HCT116 (cell line): ENCODE results near the gene MEP1A. TPM values are rescaled to one million over a fixed set of nuclear protein-coding genes. Genes with fewer than 3 reads are reported as not detected.

Experiments used
- ATAC-seq: fragments of 200-7000 bp; cut with Tn5 transposase; 2 replicates; pipeline ENCODE4 v1.9.1; 2020; ENCODE audit warnings: mild to moderate bottlenecking, moderate library complexity
- BruUV-seq: library from RNA; stranded (reverse); fragments of 400-500 nt; replicated peaks from 2 replicates; lab custom pipeline; 2021; lab: Mats Ljungman, UMichigan
- CTCF ChIA-PET: fragments of 300-600 bp; sonication (Branson Sonifier 250); formaldehyde crosslinking; loops from one replicate; lab custom pipeline; 2021; ENCODE audit warnings: antibody characterized with exemption; lab: Charles Lee
- POLR2A ChIA-PET: fragments of 300-600, 350-600 bp; sonication (Branson Sonifier 250); formaldehyde crosslinking; loops from one replicate; lab custom pipeline; 2021; ENCODE audit warnings: antibody characterized with exemption; lab: Charles Lee
- RAD21 ChIA-PET, 2 experiments: fragments of 300-600 bp; sonication (Branson Sonifier 250); formaldehyde crosslinking; loops; one replicate each; lab custom pipeline; 2023; ENCODE audit warnings: low total read pairs in 2 of 2; ENCODE audit not compliant: uncharacterized antibody in 2 of 2, unreplicated experiment in 2 of 2, low non-redundant PET in 1 of 2; lab: Charles Lee
- DNase-seq: peaks from one replicate; pipeline ENCODE4 v3.0.0-alpha.2; 2010; ENCODE audit warnings: low read depth, low spot score
- H2AFZ ChIP-seq: fragments of 200-600 bp; shearing (Covaris generic), sonication (generic); 2 replicates; pipeline ENCODE4 v1.6.1; 2017; ENCODE audit warnings: low read depth, mixed run types, mixed read lengths, antibody characterized with exemption, low read length; ENCODE audit not compliant: poor library complexity, severe bottlenecking
- H3K27ac ChIP-seq: 2 replicates; pipeline ENCODE4 v1.5.1; 2012; ENCODE audit warnings: low read depth, low read length
- H3K27me3 ChIP-seq: fragments of 200-600 bp; sonication (generic); 2 replicates; pipeline ENCODE4 v1.6.1; 2016; ENCODE audit warnings: mixed run types, low read length, mixed read lengths; ENCODE audit not compliant: insufficient read depth
- H3K36me3 ChIP-seq, 2 experiments: fragments of 200-500 bp in 1 of 2; fragments of 200-600 bp in 1 of 2; sonication (Bioruptor generic) in 1 of 2; sonication (generic) in 1 of 2; 2 replicates each; pipeline versions ENCODE4 v1.5.1 to v1.6.1; 2014 to 2016; ENCODE audit warnings: low read length in 2 of 2, inconsistent platforms in 1 of 2, mixed read lengths in 1 of 2, mixed run types in 1 of 2; ENCODE audit not compliant: insufficient read depth in 2 of 2, control insufficient read depth in 1 of 2
- H3K4me1 ChIP-seq, 2 experiments: fragments of 200-600 bp in 1 of 2; sonication (generic) in 1 of 2; 2 replicates each; pipeline versions ENCODE4 v1.5.1 to v1.6.1; 2012 to 2017; ENCODE audit warnings: low read length in 2 of 2, inconsistent platforms in 1 of 2, mild to moderate bottlenecking in 1 of 2, mixed read lengths in 1 of 2, mixed run types in 1 of 2, moderate library complexity in 1 of 2; ENCODE audit not compliant: insufficient read depth in 2 of 2, control insufficient read depth in 1 of 2
- H3K4me2 ChIP-seq: fragments of 200-600 bp; sonication (generic); 2 replicates; pipeline ENCODE4 v1.6.1; 2017; ENCODE audit warnings: mixed run types, low read length, mixed read lengths
- H3K4me3 ChIP-seq, 2 experiments: fragments of 200-600 bp in 1 of 2; sonication (generic) in 1 of 2; replicated peaks in 1 of 2; 2 replicates each; pipeline ENCODE4 v1.5.1; 2011 to 2016; ENCODE audit warnings: low read length in 2 of 2, control low read depth in 1 of 2, low read depth in 1 of 2, mild to moderate bottlenecking in 1 of 2, mixed read lengths in 1 of 2, mixed run types in 1 of 2
- H3K79me2 ChIP-seq: fragments of 200-600 bp; sonication (generic); 2 replicates; pipeline ENCODE4 v1.6.1; 2017; ENCODE audit warnings: mild to moderate bottlenecking, mixed run types, low read length, moderate library complexity, mixed read lengths; ENCODE audit not compliant: insufficient read depth
- H3K9ac ChIP-seq: fragments of 200-600 bp; sonication (generic); 2 replicates; pipeline ENCODE4 v1.6.1; 2016; ENCODE audit warnings: low read length, mixed read lengths
- H3K9me2 ChIP-seq: fragments of 200-600 bp; sonication (generic), shearing (Covaris generic); 2 replicates; pipeline ENCODE4 v1.6.1; 2017; ENCODE audit warnings: mixed run types, mild to moderate bottlenecking, moderate library complexity; ENCODE audit not compliant: insufficient read depth
- H3K9me3 ChIP-seq, 2 experiments: fragments of 200-500 bp in 1 of 2; fragments of 200-600 bp in 1 of 2; sonication (Bioruptor generic) in 1 of 2; sonication (generic) in 1 of 2; 2 replicates each; pipeline ENCODE4 v1.6.1; 2014 to 2017; ENCODE audit warnings: low read length in 2 of 2, mixed read lengths in 2 of 2, inconsistent platforms in 1 of 2, low read depth in 1 of 2, mild to moderate bottlenecking in 1 of 2, mixed run types in 1 of 2, moderate library complexity in 1 of 2; ENCODE audit not compliant: control insufficient read depth in 1 of 2, insufficient read depth in 1 of 2
- H4K20me1 ChIP-seq: fragments of 200-600 bp; sonication (generic), shearing (Covaris generic); 2 replicates; pipeline ENCODE4 v1.6.1; 2017; ENCODE audit warnings: mixed run types, mild to moderate bottlenecking, moderate library complexity; ENCODE audit not compliant: insufficient read depth
- ELF1 ChIP-seq: IDR thresholded peaks from 2 replicates; pipeline ENCODE4 v1.6.1; 2012; ENCODE audit warnings: low read depth, borderline replicate concordance
- FOSL1 ChIP-seq: IDR thresholded peaks from 2 replicates; pipeline ENCODE4 v1.6.1; 2012; ENCODE audit warnings: low read depth
- ZFX ChIP-seq: fragments of 450-650 bp; IDR thresholded peaks from 2 replicates; pipeline ENCODE4 v1.6.1; 2017
- intact Hi-C: fragments of 100-400 bp; cut with micrococcal nuclease; formaldehyde crosslinking; loops from 2 replicates; pipeline ENCODE4 v1.10.0; 2022
- total RNA-seq: library from RNA; stranded (reverse); gene quantifications from one replicate; pipeline ENCODE4 v1.2.1, GENCODE V29; 2021; ENCODE audit not compliant: unreplicated experiment
- TF ChIP-seq, protein P1 (sequence below): IDR thresholded peaks from 2 replicates; pipeline ENCODE4 v1.6.1; 2012
- TF ChIP-seq, protein P2 (sequence below): IDR thresholded peaks from 2 replicates; pipeline ENCODE4 v1.6.1; 2012; ENCODE audit warnings: low read depth

Gene MEP1A
- total RNA-seq, 1 experiment from 2014 or later, result not detected

- BruUV-seq, result no TSS peak
- Histone ChIP-seq H3K27me3 (no peaks in the 10 kb centered on the region), H2AFZ (no peak overlapping the region), H3K79me2 (no peaks in the 10 kb centered on the region), H3K4me3 (no peak overlapping the region), H4K20me1 (no peaks in the 10 kb centered on the region), H3K4me1 (no peaks in the 10 kb centered on the region), H3K9me3 (no peaks in the 10 kb centered on the region), H3K36me3 (no peaks in the 10 kb centered on the region), H3K9me2 (no peaks in the 10 kb centered on the region), H3K4me2 (no peak overlapping the region), H3K27ac (no peak overlapping the region), H3K9ac (no peak overlapping the region)
- ChIA-PET RAD21 (no interaction called here), CTCF (no interaction called here), POLR2A (no interaction called here)
- TF ChIP-seq, protein P1, sequence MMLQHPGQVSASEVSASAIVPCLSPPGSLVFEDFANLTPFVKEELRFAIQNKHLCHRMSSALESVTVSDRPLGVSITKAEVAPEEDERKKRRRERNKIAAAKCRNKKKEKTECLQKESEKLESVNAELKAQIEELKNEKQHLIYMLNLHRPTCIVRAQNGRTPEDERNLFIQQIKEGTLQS, result no peak
- TF ChIP-seq, protein P2, sequence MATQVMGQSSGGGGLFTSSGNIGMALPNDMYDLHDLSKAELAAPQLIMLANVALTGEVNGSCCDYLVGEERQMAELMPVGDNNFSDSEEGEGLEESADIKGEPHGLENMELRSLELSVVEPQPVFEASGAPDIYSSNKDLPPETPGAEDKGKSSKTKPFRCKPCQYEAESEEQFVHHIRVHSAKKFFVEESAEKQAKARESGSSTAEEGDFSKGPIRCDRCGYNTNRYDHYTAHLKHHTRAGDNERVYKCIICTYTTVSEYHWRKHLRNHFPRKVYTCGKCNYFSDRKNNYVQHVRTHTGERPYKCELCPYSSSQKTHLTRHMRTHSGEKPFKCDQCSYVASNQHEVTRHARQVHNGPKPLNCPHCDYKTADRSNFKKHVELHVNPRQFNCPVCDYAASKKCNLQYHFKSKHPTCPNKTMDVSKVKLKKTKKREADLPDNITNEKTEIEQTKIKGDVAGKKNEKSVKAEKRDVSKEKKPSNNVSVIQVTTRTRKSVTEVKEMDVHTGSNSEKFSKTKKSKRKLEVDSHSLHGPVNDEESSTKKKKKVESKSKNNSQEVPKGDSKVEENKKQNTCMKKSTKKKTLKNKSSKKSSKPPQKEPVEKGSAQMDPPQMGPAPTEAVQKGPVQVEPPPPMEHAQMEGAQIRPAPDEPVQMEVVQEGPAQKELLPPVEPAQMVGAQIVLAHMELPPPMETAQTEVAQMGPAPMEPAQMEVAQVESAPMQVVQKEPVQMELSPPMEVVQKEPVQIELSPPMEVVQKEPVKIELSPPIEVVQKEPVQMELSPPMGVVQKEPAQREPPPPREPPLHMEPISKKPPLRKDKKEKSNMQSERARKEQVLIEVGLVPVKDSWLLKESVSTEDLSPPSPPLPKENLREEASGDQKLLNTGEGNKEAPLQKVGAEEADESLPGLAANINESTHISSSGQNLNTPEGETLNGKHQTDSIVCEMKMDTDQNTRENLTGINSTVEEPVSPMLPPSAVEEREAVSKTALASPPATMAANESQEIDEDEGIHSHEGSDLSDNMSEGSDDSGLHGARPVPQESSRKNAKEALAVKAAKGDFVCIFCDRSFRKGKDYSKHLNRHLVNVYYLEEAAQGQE, result no peak
- TF ChIP-seq ELF1 (no peak), FOSL1 (no peak)
- no peak for ATAC-seq
- no peak for DNase-seq
- intact Hi-C loops, result loop anchor here (5.0 kb wide), 2 partner anchors 263 to 562 kb away; no protein-coding TSS in a partner anchor
Measured at GRCh38 chr6:46784535-46784934, 8.7 kb upstream of the MEP1A start.

- Histone ChIP-seq H2AFZ (no peak overlapping the region), H3K4me2 (no peak overlapping the region), H3K79me2 (no peaks in the 10 kb centered on the region), H3K9me2 (no peaks in the 10 kb centered on the region), H3K9me3 (no peaks in the 10 kb centered on the region), H3K4me1 (no peaks in the 10 kb centered on the region), H3K27me3 (no peaks in the 10 kb centered on the region), H4K20me1 (no peaks in the 10 kb centered on the region), H3K9ac (no peak overlapping the region), H3K4me3 (no peak overlapping the region), H3K27ac (no peak overlapping the region), H3K36me3 (no peaks in the 10 kb centered on the region)
- no peak for ATAC-seq
- intact Hi-C loops, result no loop called here
- no TSS peak for BruUV-seq
- ChIA-PET CTCF (no interaction called here), RAD21 (no interaction called here), POLR2A (no interaction called here)
- TF ChIP-seq, protein P1, result no peak
- TF ChIP-seq ZFX, result no peak
- no peak for DNase-seq
Measured at GRCh38 chr6:46787871-46788540, 5.2 kb upstream of the MEP1A start.
